HG03064 (cell line): ENCODE measurements around the gene DYRK2.

Source experiments
- ATAC-seq: cut with Tn5 transposase; IDR thresholded peaks from one replicate; pipeline ENCODE4 v1.9.1; 2021; ENCODE audit warnings: low read depth; ENCODE audit not compliant: unreplicated experiment

Gene DYRK2

DNA sequence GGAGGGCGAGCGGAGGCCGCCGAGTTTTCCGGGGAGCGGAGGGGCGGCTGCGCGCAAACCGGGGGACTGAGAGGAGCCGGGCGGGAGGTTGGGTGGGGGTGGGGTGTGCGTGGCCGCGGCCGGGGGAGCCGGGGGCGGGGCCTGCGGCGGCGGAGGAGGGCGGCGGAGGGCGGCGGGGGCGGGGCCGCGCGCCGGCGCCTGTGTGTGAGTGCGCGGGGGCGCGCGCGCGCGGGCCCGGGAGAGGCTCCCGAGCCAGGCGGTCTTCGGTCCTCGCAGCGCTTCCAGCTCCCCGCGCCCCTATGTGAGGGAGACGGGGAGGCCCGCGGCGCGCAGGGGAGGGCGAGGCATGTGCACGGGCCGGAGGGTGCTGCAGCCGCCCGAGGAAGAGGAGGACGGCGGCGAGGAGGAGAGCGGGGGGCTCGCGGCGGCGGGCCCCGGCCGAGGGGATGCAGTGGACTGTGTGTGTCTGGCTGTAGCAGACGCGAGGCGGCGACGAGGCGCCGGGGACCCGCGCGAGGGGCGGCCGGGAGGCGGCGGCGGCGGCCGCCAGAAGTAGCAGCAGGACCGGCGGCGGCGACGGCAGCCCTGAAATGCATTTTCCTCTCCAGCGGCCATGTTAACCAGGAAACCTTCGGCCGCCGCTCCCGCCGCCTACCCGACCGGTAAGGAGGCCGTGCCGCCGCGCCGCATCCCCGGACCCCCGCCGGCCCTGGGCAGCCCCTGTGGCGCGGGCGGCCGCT is at the start of gene DYRK2:
Gene DYRK2 (plus strand): TSS at position 225 of the 740 bp plus-strand sequence. CDS start 389 bp downstream, at position 614.
- peak; percentile 42 for ATAC-seq

DNA sequence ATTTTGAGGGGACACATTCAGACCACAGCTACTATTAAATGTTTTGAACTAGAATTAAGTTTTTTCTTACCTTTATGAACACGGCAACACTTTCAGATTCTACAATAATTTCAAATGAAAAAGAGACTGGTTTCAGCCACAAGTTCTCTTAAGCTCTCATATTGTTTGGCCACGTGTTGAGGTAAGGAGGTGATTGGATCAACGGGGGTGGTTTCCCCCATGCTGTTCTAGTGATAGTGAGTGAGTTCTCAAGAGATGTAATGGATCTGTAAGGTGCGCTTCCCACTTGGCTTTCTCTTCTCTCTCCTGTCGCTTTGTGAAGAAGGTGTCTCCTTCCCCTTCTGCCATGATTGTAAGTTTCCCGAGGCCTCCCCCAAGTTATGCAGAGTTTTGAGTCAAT is 48.9 kb upstream of the DYRK2 start:
- no peak for ATAC-seq

DNA sequence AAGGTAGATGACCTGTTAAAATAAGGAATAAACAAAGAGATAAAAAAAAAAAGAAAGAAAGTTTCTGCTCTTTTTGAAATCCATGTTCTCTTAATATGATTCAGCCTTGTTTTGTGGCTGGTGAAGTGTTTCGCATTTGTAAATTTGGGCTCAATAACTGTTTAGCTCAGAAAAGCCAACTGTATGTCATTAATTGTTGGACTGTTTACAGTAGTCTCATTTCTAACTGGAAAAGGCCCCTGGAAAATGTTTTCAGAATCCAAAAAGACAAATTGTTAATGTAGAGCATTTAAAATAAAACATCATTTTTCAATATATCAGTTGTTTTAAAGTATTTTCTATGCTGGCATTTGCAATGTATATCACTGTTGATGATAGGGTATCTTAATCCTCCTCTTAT is 47.4 kb upstream of the DYRK2 start:
- ATAC-seq, result no peak

DNA sequence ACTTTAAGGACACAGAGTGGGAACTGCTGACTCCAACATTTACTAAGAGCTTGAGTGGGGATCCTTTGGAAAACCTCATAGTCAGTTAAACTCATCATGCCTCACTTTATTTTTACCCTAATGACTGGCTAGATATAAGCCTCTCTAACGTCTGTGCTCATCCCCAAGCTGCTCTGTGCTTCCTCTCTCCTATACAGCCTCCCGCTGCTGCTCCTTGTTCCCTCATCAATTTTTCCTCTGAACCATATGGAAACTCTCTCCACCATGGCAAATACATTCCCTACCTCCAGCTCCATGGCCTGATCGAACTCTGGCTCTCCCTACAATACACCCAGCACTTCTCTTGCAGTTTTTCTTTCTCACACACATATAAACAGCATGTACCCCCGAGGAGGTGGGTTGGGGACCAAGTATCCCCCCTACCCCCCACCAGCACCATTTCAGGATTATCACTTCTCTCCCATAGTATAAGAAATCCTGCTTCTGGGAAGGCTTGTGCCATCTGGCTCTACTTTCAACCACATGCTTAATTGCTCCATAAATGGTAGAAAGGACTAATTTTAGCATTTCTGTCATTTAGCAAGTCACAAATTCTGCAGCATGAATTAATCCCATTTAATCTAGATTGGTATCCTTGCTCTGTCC is 39.2 kb upstream of the DYRK2 start:
- ATAC-seq, result no peak

DNA sequence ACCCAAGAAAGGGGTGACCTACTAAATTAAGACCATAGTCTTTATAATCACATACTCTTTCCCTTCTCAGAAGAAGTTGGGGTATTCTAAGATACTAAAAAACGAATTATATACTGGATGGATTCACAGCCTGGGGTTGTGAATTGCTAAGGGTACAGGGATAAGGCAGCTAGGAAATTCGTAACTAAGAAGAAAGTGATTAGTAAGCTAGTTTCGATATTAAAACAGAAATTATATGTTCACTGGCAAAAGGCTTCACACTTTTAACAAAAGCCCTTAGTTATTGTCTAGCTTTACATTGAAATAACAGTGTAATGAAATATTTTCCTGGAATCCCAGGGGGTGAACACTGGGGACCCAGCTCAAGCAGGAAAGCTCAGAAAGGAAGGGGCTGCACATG is 35.5 kb upstream of the DYRK2 start:
- no peak for ATAC-seq

DNA sequence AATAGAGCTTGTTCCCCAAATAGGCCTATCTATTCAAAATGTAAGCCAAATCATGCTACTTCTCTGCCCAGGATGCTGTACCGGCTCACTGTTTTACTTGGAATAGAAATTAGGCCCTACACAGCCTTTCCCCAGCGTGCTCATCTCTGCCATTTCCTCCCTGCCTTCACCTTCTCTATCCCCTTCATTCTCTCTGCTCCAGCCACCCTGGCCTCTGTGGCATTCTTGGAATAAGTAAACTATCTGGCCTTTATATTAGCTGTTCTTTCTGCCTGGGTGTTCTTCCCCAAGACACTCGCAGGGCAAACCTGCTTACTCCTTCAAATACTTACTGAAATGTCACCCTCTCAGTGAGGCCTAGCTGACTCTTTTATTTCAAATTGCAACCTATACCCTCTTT is 30.9 kb upstream of the DYRK2 start:
- ATAC-seq, result no peak

DNA sequence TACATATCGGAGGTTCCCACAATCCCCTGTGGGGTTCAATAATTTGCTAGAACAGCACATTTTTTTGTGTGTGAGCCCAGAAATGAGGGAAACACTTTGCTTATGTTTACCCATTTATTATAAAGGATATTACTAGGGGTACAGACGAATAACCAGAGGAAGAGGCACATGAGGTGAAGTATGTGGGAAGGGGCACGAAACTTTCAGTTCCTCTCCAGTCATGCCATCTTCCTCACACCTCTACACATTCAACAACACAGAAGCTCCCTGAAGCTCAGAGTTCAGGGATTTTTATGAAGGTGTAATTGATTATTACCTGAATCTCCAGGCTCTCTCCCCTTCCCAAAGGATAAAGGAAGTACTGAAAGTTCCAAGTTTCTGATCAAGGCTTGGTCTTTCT is 30.2 kb upstream of the DYRK2 start:
- no peak for ATAC-seq

DNA sequence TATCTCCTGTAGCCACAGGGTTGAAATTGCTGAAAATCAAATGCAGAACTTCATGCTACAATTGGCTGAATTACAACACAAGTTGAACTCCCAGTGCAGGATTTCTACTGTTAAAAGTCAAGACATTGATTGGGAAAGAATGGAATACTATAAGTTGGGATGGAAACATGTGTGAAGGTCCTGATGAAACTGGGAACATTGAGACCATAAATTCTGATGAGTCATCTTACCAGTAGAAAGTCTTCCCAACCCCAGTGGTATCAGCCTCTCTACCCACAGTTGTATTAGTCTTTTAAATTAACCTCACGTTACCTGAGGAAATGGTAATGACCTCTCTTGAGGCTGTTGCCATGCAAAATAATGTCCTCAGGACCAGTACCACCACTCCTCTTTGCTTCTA is 27.4 kb upstream of the DYRK2 start:
- no peak for ATAC-seq

DNA sequence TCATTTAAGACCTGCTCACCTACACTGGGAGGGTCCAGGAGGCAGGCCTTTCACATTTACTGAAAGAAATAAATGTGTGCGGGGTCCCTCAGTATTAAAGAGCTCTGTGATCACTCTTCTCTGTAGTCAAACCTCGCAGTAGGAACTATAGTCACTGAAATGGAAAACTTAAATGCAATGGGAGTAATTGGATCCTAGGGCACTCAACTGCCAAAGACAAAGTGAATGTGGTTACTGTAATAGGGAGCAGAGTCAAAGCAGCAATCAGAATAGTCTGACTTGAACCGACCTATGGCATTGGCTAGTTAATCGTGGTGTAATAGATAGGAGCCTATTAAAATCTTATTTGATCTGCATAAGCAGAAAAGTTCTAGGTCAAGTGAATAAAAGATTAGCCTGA is 26.6 kb upstream of the DYRK2 start:
- ATAC-seq, result no peak

DNA sequence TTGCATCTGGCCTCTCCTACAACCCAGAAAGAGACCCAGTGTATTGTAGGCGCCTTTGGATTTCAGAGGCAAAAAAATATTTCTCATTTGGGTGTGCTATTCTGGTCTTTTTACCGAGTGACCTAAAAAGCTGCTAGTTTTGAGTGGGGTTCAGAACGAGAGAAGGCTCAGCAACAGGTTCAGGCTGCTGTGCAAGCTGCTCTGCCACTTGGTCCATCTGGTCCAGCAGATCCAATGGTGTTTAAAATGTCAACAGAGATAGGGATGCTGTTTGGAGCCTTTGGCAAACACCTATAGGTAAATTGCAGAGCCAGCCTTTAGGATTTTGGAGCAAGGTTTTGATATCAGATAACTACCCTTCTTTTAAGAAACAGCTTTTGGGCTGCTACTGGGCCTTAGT is 25.3 kb upstream of the DYRK2 start:
- no peak for ATAC-seq

DNA sequence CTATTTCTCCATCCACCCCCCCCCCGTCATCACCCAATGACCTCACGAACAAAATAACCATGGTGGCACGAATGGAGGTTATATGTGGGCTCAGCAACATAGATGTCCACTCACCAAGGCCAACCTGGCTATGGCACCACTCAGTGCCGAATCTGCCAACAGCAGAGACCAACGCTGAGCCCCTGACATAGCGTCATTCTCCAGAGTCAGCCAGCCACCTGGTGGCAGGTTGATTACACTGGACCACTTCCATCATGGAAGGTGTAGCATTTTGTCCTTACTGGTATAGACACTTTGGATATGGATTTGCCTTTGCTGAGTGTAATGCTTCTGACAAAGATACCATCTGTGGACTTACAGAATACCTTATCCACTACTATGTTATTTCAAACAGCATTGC is 24.2 kb upstream of the DYRK2 start:
- ATAC-seq, result no peak

DNA sequence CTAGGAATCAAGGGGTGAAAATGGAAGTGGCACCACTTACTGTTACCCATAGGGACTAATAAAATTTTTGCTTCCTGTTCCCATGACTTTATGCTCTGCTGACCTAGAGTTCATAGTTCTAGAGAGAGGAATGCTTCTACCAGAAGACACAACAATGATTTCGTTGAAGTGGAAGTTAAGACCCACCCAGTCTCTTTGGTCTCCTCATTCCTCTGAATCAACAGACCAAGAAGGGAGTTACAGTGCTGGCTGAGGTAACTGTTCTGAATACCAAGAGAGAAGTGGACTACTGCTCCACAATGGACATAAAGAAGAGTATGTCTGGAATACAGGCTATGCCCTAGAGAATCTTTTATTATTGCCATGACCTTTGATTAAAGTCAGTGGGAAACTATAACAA is 23.5 kb upstream of the DYRK2 start:
- ATAC-seq, result no peak

DNA sequence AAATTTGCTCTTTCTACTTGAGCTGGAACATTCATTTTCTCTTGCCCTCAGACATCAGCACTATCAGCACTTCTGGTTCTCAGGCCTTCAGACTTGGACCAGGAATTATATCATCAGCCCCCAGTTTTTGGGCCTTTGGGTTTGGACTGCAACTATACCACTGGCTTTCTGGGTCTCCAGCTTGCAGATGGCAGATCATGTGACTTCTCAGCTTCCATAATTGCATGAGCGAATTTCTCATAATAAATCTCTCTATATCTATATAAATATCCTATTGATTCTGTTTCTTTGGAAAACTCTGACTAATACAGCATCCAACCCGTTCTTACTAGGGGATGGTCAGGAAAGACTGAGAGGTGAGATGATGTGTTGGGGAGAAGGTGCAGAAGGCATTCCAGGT is 22.4 kb upstream of the DYRK2 start:
- no peak for ATAC-seq

DNA sequence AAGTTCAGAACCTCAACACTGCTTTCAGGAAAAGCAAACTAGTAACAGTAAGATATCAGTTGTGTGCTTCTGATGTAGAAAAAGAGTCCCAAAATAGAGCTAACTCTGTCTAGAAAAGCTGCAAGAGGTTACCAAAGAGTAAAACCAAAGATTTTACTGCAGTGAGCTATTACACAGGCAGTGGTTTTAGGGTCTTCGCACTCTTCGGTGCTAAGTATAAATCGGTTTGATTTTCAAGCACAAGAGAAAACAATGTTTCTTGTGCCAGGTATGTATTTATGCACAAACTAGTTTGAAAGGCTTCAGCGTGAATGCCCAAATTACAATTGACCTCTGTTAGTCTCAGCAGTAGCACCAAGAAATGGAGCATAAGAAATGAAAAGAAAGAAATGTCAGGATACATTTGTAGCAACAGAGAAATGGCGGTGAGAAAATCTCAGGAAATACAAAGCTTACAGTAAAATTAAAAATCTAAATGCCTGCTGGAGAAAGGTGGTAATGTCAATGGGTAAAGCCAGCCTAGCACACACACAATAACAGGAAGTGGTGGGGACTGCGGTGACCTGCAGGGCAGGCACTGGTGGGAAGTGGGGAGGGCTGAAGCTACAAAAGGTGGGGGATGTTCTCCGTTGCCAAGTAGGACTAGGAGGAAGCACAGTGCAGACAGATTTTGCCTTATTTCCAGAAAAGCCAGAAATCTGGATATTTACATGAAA is 18.0 kb upstream of the DYRK2 start:
- ATAC-seq, result peak; percentile 97

DNA sequence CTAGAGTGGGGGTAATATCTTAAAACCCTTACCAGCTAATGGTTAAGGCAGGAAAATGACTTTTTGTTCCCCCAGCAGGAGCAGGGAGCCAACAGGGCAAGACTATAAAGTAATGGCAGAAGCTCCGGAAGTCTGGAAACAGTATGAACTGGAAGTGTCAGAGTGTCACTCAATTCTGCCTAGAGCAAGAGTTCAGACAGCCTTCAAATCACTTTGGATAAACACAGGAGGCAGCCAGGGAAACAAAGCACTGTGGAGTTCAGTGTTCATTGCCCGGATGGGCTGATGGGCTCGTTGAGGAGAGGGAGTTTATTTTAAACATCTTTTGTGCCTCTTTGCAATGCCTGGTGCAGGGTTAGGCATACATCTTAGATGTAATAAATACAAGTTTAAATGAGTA is 16.5 kb upstream of the DYRK2 start:
- no peak for ATAC-seq

DNA sequence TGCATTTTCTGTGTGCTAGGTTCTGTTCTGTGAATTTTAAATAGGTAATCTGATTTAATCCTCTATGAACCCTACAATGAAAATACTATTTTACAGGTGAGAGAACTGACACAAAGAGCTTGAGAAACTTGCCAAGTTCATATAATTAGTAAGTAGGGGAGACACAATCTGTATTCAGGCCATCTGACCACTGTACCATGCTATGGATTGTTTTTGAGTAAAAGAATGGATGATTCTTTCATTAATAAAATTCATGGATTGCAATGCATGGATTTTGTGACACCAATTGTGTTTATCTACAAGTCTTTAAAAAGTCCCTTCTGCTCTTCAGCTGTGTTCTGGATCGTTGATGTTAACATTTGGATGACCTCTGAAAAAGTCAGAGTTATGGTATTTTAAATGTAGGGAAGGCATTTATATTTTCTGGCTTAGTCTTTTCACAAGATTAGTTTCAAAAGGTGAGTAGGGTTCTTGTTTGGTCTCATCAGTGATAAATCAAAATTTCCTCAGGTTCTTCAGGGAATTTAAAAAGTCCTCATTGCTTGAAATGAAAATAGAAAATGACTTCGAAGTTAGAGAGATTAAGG is 15.4 kb upstream of the DYRK2 start:
- no peak for ATAC-seq

DNA sequence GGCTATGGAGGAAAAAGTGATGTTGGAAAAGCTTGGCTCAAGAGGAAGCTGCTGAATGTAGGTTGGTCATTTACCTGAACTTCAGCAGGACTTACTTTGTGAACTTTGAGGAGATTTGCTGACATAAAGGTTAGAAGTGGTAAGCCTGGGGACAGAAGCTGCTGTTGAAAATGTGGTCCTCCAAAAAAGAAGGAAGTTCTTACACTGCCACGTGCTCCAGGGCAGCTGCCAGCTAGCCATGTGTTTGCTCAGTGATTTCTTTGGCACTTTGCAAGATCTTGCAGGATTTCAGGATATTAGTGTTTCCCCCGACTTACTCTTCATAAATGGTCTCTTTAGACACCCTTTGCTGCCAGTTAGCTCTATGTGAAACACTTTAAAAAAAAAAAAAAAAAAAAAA is 14.8 kb upstream of the DYRK2 start:
- ATAC-seq, result no peak

DNA sequence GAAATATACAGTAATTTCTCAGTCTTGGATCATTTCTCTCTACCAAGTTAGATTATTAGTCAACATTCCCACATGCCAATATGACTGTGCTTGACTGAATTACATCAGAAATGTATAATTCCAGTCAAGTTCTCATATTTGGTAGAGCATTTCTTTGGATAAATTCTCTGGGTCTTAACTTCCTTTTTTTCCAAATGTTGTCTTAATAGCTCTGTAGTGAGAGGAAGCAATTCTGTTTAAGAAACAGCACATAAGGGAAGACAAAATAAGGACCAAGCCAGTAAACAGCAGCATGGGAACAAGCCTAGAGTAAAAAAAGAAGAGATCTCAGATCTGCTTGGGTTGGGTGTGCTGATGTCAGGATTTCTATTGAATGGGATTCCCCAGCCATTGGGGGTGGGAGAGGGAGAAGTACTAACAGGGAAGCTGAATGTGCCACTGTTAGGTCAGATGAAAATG is 14.2 kb upstream of the DYRK2 start:
- ATAC-seq, result no peak

DNA sequence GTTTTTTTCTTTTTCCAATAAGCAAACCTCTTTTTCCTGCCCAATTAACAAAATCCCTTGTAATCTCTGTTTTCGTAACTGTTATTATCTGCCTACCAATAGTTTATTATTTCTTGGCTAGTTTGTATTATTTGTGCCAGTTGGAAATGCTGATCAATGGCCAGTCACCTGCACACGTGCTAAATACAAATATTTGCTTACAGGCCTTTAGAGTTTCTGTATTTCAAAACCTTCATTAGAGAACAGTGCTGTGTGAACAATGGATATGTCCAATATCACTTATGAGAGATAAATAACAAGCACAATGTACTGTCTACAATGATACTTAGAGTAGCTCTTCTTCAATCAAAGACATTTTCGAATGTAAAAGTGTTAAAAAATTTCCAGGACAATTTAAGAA is 10.8 kb upstream of the DYRK2 start:
- ATAC-seq, result no peak

DNA sequence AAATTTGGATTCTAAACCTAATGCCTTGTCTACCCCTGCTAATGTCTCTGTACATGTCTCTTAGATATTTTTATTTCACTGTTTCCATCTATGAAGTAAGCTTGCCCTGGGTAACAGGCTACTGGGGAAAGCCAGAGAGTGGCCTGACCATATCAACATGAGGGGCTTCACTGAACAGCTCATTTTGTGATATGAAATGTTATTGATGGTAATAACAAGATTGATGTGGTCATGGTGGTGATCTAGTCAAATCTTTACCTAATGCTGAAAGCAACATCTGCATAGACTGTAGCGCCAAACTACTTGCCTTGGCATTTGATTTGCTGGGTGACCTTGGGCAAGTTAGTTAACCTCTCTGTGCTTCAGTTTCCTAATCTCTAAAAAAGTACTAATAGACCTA is 9.9 kb upstream of the DYRK2 start:
- ATAC-seq, result no peak

DNA sequence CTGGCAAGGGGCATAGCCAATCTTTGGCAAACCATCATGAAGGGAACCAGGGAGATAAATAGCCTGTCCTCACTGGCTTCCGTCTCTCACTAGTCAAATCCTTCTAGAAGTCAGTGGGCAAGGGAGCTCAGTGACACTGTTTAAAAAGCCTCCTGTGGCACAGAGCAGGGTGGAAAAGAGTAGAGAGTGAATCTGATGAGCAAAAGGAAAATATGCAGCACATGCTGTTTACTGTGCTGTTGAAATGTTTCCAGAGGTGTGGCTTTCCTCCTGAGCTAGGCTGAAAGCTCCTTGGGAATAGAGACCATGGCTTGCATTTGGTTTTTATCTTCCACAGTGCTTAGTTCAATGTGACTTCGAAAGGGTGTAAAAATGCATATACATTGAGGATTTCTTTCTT is 7.7 kb upstream of the DYRK2 start:
- ATAC-seq, result no peak
